ENCODE measurements around the gene SEMA4B. TPM values are rescaled to one million over a fixed set of nuclear protein-coding genes. Genes with fewer than 3 reads are reported as not detected.

SEMA4B gene
- total RNA-seq, 1 experiment from 2014 or later, result 13.2 TPM

DNA sequence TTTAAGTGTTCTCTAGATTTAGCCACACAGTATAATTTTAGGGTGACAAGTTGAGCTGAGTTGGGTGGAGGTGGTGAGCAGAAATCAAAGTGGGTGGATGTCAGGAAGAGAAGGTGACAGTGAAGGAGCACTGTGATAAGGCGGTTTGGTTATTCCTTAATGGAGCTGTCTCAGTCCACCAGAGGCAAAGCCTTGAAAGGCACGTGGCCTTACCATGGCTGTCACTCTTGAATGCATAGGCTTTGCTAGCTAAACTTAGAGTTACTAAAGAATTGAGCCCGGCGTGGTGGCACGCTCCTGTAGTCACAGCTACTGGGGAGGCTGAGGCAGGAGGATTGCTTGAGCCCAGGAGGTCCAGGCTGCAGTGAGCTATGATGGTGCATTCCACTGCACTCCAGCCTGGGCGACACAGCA, 47.7 kb downstream of the SEMA4B start:
- intact Hi-C loops (cut with micrococcal nuclease; ENCODE audit: unreplicated experiment), result no loop called here
- no peak for DNase-seq (ENCODE audit: low spot score)
- ChIA-PET POLR2A (ENCODE audit: low non-redundant PET) (interaction anchor here (0.6 kb wide), 1 partner anchor 25 kb away, joined by 8 read pairs; no protein-coding TSS in a partner anchor), CTCF (interaction anchor here (0.6 to 1.0 kb wide), 3 partner anchors 20 to 591 kb away, joined by 4 to 11 read pairs (median 7); no protein-coding TSS in a partner anchor)
- peak overlapping the region; percentile 58 for H3K4me3 ChIP-seq (ENCODE audit: low read depth, low read length, poor library complexity, severe bottlenecking)
- no TSS peak for BruUV-seq (replicated peaks)
- H3K36me3 ChIP-seq (ENCODE audit: insufficient read depth, low read length, poor library complexity, severe bottlenecking), result no peaks in the 10 kb centered on the region
- TF ChIP-seq EZH2 (IDR thresholded peaks at IDR 0.05; ENCODE audit: borderline replicate concordance, low read depth, low read length, poor library complexity, severe bottlenecking) (no peak), CTCF (conservative IDR thresholded peaks at IDR 0.05; ENCODE audit: low read depth, low read length) (no peak)
- no peaks in the 10 kb centered on the region for H3K9me3 ChIP-seq (ENCODE audit: low read depth, low read length, poor library complexity, severe bottlenecking)
- no peaks in the 10 kb centered on the region for H3K4me1 ChIP-seq (ENCODE audit: insufficient read depth, low read length, poor library complexity, severe bottlenecking)
- no peak overlapping the region for H3K27ac ChIP-seq (ENCODE audit: low read depth, low read length, poor library complexity, severe bottlenecking)
- no peaks in the 10 kb centered on the region for H3K27me3 ChIP-seq (replicated peaks; ENCODE audit: insufficient read depth, low read depth, low read length, poor library complexity)

- no TSS peak for BruUV-seq (replicated peaks)
Observed at GRCh38 chr15:90249203-90249863, 48.2 kb downstream of the SEMA4B start, which contains the start of gene TTLL13. TSS of gene TTLL13 (plus strand) at chr15:90249556. CDS start at chr15:90250631, 1,075 bp downstream.

GRCh38 chr15:90257776-90258175, 56.6 kb downstream of the SEMA4B start:
- DNase-seq (ENCODE audit: low spot score), result no peak
- intact Hi-C loops (cut with micrococcal nuclease; ENCODE audit: unreplicated experiment), result no loop called here
- Histone ChIP-seq H3K36me3 (ENCODE audit: insufficient read depth, low read length, poor library complexity, severe bottlenecking) (no peaks in the 10 kb centered on the region), H3K4me3 (ENCODE audit: low read depth, low read length, poor library complexity, severe bottlenecking) (no peak overlapping the region), H3K27ac (ENCODE audit: low read depth, low read length, poor library complexity, severe bottlenecking) (no peak overlapping the region), H3K27me3 (replicated peaks; ENCODE audit: insufficient read depth, low read depth, low read length, poor library complexity) (no peaks in the 10 kb centered on the region), H3K4me1 (ENCODE audit: insufficient read depth, low read length, poor library complexity, severe bottlenecking) (no peaks in the 10 kb centered on the region), H3K9me3 (ENCODE audit: low read depth, low read length, poor library complexity, severe bottlenecking) (no peaks in the 10 kb centered on the region)
- ChIA-PET CTCF (no interaction called here), POLR2A (ENCODE audit: low non-redundant PET) (no interaction called here)
- TF ChIP-seq CTCF (conservative IDR thresholded peaks at IDR 0.05; ENCODE audit: low read depth, low read length), result no peak
- no peak for TF ChIP-seq EZH2 (IDR thresholded peaks at IDR 0.05; ENCODE audit: borderline replicate concordance, low read depth, low read length, poor library complexity, severe bottlenecking)
- BruUV-seq (replicated peaks), result no TSS peak

More at GRCh38 chr15:90249203-90249863, 48.2 kb downstream of the SEMA4B start, which contains the start of gene TTLL13:
- ChIA-PET CTCF (interaction anchor here (0.6 to 1.0 kb wide), 3 partner anchors 21 to 591 kb away, joined by 4 to 11 read pairs (median 7); no protein-coding TSS in a partner anchor), POLR2A (ENCODE audit: low non-redundant PET) (no interaction called here)
- TF ChIP-seq CTCF (conservative IDR thresholded peaks at IDR 0.05; ENCODE audit: low read depth, low read length) (no peak), EZH2 (IDR thresholded peaks at IDR 0.05; ENCODE audit: borderline replicate concordance, low read depth, low read length, poor library complexity, severe bottlenecking) (no peak)
- Histone ChIP-seq H3K27me3 (replicated peaks; ENCODE audit: insufficient read depth, low read depth, low read length, poor library complexity) (no peaks in the 10 kb centered on the region), H3K4me1 (ENCODE audit: insufficient read depth, low read length, poor library complexity, severe bottlenecking) (no peaks in the 10 kb centered on the region), H3K27ac (ENCODE audit: low read depth, low read length, poor library complexity, severe bottlenecking) (no peak within 1 kb of the TSS), H3K4me3 (ENCODE audit: low read depth, low read length, poor library complexity, severe bottlenecking) (peak within 1 kb of the TSS; percentile 58), H3K9me3 (ENCODE audit: low read depth, low read length, poor library complexity, severe bottlenecking) (no peaks in the 10 kb centered on the region), H3K36me3 (ENCODE audit: insufficient read depth, low read length, poor library complexity, severe bottlenecking) (no peaks in the 10 kb centered on the region)
- intact Hi-C loops (cut with micrococcal nuclease; ENCODE audit: unreplicated experiment), result no loop called here
- DNase-seq (ENCODE audit: low spot score), result peak; percentile 87

Data from A673 (cell line).